Smooth muscle cell (in vitro differentiated cells): ENCODE results near the gene SDCCAG8. TPM values are rescaled to one million over a fixed set of nuclear protein-coding genes. Genes with fewer than 3 reads are reported as not detected.

Experiments
- DNase-seq: peaks from one replicate; lab custom pipeline; 2025; ENCODE audit not compliant: unreplicated experiment; lab: John Stamatoyannopoulos, UW
- H2AFZ ChIP-seq: fragments of 200-600 bp; sonication (generic); 2 replicates; pipeline ENCODE4 v1.6.0; 2016; ENCODE audit warnings: antibody characterized with exemption, low read depth, mild to moderate bottlenecking
- H3F3A ChIP-seq: fragments of 200-600 bp; sonication (generic); 2 replicates; pipeline ENCODE4 v1.6.0; 2017; ENCODE audit warnings: antibody characterized with exemption, low read depth
- H3K27ac ChIP-seq: fragments of 200-600 bp; sonication (generic); 2 replicates; pipeline ENCODE4 v1.5.1; 2016; ENCODE audit warnings: low read depth, mild to moderate bottlenecking
- H3K27me3 ChIP-seq: fragments of 200-600 bp; sonication (generic); 2 replicates; pipeline ENCODE4 v1.6.1; 2016; ENCODE audit warnings: low read depth, mild to moderate bottlenecking
- H3K36me3 ChIP-seq: fragments of 200-600 bp; sonication (generic); 2 replicates; pipeline ENCODE4 v1.5.1; 2016; ENCODE audit warnings: low read depth
- H3K4me1 ChIP-seq: fragments of 200-600 bp; sonication (generic); 2 replicates; pipeline ENCODE4 v1.5.1; 2016; ENCODE audit warnings: low read depth
- H3K4me2 ChIP-seq: fragments of 200-600 bp; sonication (generic); 2 replicates; pipeline ENCODE4 v1.6.0; 2016; ENCODE audit warnings: mild to moderate bottlenecking
- H3K4me3 ChIP-seq: fragments of 200-600 bp; sonication (generic); 2 replicates; pipeline ENCODE4 v1.5.1; 2016; ENCODE audit warnings: mild to moderate bottlenecking
- H3K79me2 ChIP-seq: fragments of 200-600 bp; sonication (generic); 2 replicates; pipeline ENCODE4 v1.6.0; 2016; ENCODE audit warnings: low read depth, mild to moderate bottlenecking
- H3K9ac ChIP-seq: fragments of 200-600 bp; sonication (generic); 2 replicates; pipeline ENCODE4 v1.6.0; 2016; ENCODE audit warnings: low read depth
- H3K9me3 ChIP-seq: fragments of 200-600 bp; sonication (generic); replicated peaks from 2 replicates; pipeline ENCODE4 v1.5.1; 2016; ENCODE audit warnings: low read depth
- H4K20me1 ChIP-seq: fragments of 200-600 bp; sonication (generic); 2 replicates; pipeline ENCODE4 v1.6.0; 2016; ENCODE audit warnings: low read depth
- CTCF ChIP-seq: fragments of 200-600 bp; sonication (generic); IDR thresholded peaks from 2 replicates; pipeline ENCODE4 v1.5.1; 2017; ENCODE audit warnings: borderline replicate concordance, mild to moderate bottlenecking, antibody characterized with exemption; ENCODE audit not compliant: insufficient read depth, poor library complexity, severe bottlenecking
- WGBS: methylation state at CpG from one replicate; pipeline ENCODE4 v1.1.7; 2016; ENCODE audit warnings: low lambda C conversion rate; 5-methylcytosine and 5-hydroxymethylcytosine counted together
- polyA plus RNA-seq: library from polyadenylated mRNA; unstranded; fragments of >200 nt; fragmentation: Nextera tagmentation; extraction: Ambion mirVana; gene quantifications from 2 replicates; pipeline ENCODE4 v1.2.1, GENCODE V29; 2016
- total RNA-seq: library from RNA; depleted of rRNA; stranded (reverse); fragments of >200 nt; gene quantifications from 2 replicates; pipeline ENCODE4 v1.2.3, GENCODE V29; 2014

SDCCAG8 gene
- total and polyA plus RNA-seq, 2 experiments from 2014 or later: 30.9 to 33.4 TPM

GRCh38 chr1:243507672-243508302 is 251.9 kb downstream of the SDCCAG8 start:
- Histone ChIP-seq H2AFZ (no peak overlapping the region), H3K9ac (no peak overlapping the region), H3K4me2 (no peak overlapping the region), H3K36me3 (no peaks in the 10 kb centered on the region), H3K27me3 (no peaks in the 10 kb centered on the region), H3K9me3 (no peaks in the 10 kb centered on the region), H3K79me2 (no peaks in the 10 kb centered on the region), H3F3A (no peaks in the 10 kb centered on the region), H3K4me1 (peaks cover 3% of the 10 kb centered on the region), H3K4me3 (no peak overlapping the region), H4K20me1 (no peaks in the 10 kb centered on the region), H3K27ac (no peak overlapping the region)
- WGBS: 92% methylated on average over 8 of the region's 8 CpGs
- DNase-seq: no peak
- TF ChIP-seq CTCF: no peak

GRCh38 chr1:243508303-243508713 is 252.5 kb downstream of the SDCCAG8 start:
- H3K4me1 ChIP-seq: peaks cover 3% of the 10 kb centered on the region
- no peaks in the 10 kb centered on the region for H4K20me1 ChIP-seq
- H3K4me3 ChIP-seq: no peak overlapping the region
- H3K27me3 ChIP-seq: no peaks in the 10 kb centered on the region
- H3K36me3 ChIP-seq: no peaks in the 10 kb centered on the region
- H3K4me2 ChIP-seq: no peak overlapping the region
- H3K9ac ChIP-seq: no peak overlapping the region
- TF ChIP-seq CTCF: no peak
- DNase-seq: no peak
- H3K79me2 ChIP-seq: no peaks in the 10 kb centered on the region
- WGBS: 92% methylated on average over 9 of the region's 9 CpGs
- no peak overlapping the region for H3K27ac ChIP-seq
- no peaks in the 10 kb centered on the region for H3K9me3 ChIP-seq
- H3F3A ChIP-seq: no peaks in the 10 kb centered on the region
- H2AFZ ChIP-seq: no peak overlapping the region

GRCh38 chr1:243508943-243509342 is 253.1 kb downstream of the SDCCAG8 start:
- no peak overlapping the region for H3K4me2 ChIP-seq
- no peaks in the 10 kb centered on the region for H3K27me3 ChIP-seq
- H3K4me3 ChIP-seq: no peak overlapping the region
- no peaks in the 10 kb centered on the region for H3F3A ChIP-seq
- H2AFZ ChIP-seq: no peak overlapping the region
- H4K20me1 ChIP-seq: no peaks in the 10 kb centered on the region
- H3K27ac ChIP-seq: no peak overlapping the region
- no peaks in the 10 kb centered on the region for H3K9me3 ChIP-seq
- TF ChIP-seq CTCF: no peak
- H3K9ac ChIP-seq: no peak overlapping the region
- no peak for DNase-seq
- H3K36me3 ChIP-seq: no peaks in the 10 kb centered on the region
- WGBS: 100% methylated on average over 1 of the region's 1 CpG
- H3K4me1 ChIP-seq: peaks cover 9% of the 10 kb centered on the region
- H3K79me2 ChIP-seq: no peaks in the 10 kb centered on the region

GRCh38 chr1:243510928-243511327 is 255.1 kb downstream of the SDCCAG8 start:
- DNase-seq: no peak
- WGBS: 89% methylated on average over 3 of the region's 3 CpGs
- Histone ChIP-seq H3K9me3 (no peaks in the 10 kb centered on the region), H3K79me2 (no peaks in the 10 kb centered on the region), H4K20me1 (no peaks in the 10 kb centered on the region), H3K36me3 (no peaks in the 10 kb centered on the region), H3K4me1 (peaks cover 12% of the 10 kb centered on the region), H3K9ac (no peak overlapping the region), H3K27me3 (no peaks in the 10 kb centered on the region), H3K4me3 (no peak overlapping the region), H3F3A (no peaks in the 10 kb centered on the region), H3K27ac (no peak overlapping the region), H3K4me2 (no peak overlapping the region), H2AFZ (no peak overlapping the region)
- no peak for TF ChIP-seq CTCF
